H1 (cell line): ENCODE measurements around the gene ADH1C.
"Not testable (repeated sequence)": the region's sequence is repeated elsewhere in the genome, so short reads cannot be mapped to it uniquely, and the experiment has no call there.

ENCODE experiments used
- BRCA1 ChIP-seq: IDR thresholded peaks from 2 replicates; pipeline ENCODE4 v1.6.1; 2012; ENCODE audit warnings: low read depth, low read length, improper control_type of control experiment
- EGR1 ChIP-seq: IDR thresholded peaks from 2 replicates; pipeline ENCODE4 v1.6.1; 2011; ENCODE audit warnings: low read depth, low read length, borderline replicate concordance
- EZH2 ChIP-seq: fragments of 200-600 bp; sonication (generic); IDR thresholded peaks from 2 replicates; pipeline ENCODE4 v1.7.1; 2012; ENCODE audit warnings: low read depth, mild to moderate bottlenecking, moderate library complexity, low read length, inconsistent platforms; ENCODE audit not compliant: severe bottlenecking
- MAFK ChIP-seq: IDR thresholded peaks from 2 replicates; pipeline ENCODE4 v1.6.1; 2012; ENCODE audit warnings: low read depth, mild to moderate bottlenecking, improper control_type of control experiment, low read length
- NRF1 ChIP-seq: IDR thresholded peaks from 2 replicates; pipeline ENCODE4 v1.6.1; 2011; ENCODE audit warnings: mild to moderate bottlenecking, low read depth, low read length, improper control_type of control experiment
- PHF8 ChIP-seq: fragments of 200-600 bp; sonication (generic); conservative IDR thresholded peaks from 2 replicates; pipeline ENCODE4 v1.7.1; 2012; ENCODE audit warnings: low read depth, mild to moderate bottlenecking, inconsistent platforms, low read length, moderate library complexity
- POLR2A ChIP-seq, 2 experiments: IDR thresholded peaks; 1 replicate in 1 of 2; 2 replicates in 1 of 2; pipeline ENCODE4 v1.6.1; 2011; ENCODE audit warnings: low read depth in 2 of 2, low read length in 2 of 2, mild to moderate bottlenecking in 2 of 2; ENCODE audit errors: control extremely low read depth in 1 of 2
- RBBP5 ChIP-seq: IDR thresholded peaks from 2 replicates; pipeline ENCODE4 v1.7.1; 2012; ENCODE audit warnings: low read depth, mild to moderate bottlenecking, inconsistent platforms, low read length, moderate library complexity, borderline replicate concordance
- SP1 ChIP-seq: IDR thresholded peaks from 2 replicates; pipeline ENCODE4 v1.6.1; 2011; ENCODE audit warnings: low read depth, low read length
- TAF1 ChIP-seq: IDR thresholded peaks from 2 replicates; pipeline ENCODE4 v1.6.1; 2011; ENCODE audit warnings: mild to moderate bottlenecking, low read depth, low read length
- TF ChIP-seq, protein P1 (sequence below), 3 experiments: IDR thresholded peaks; 1 replicate in 2 of 3; 2 replicates in 1 of 3; pipeline versions ENCODE4 v1.5.1 to v1.6.1; 2011; ENCODE audit warnings: low read length in 3 of 3, mild to moderate bottlenecking in 3 of 3, inconsistent platforms in 2 of 3, low read depth in 1 of 3, moderate library complexity in 1 of 3; ENCODE audit not compliant: insufficient read depth in 1 of 3; ENCODE audit errors: control extremely low read depth in 1 of 3

DNA sequence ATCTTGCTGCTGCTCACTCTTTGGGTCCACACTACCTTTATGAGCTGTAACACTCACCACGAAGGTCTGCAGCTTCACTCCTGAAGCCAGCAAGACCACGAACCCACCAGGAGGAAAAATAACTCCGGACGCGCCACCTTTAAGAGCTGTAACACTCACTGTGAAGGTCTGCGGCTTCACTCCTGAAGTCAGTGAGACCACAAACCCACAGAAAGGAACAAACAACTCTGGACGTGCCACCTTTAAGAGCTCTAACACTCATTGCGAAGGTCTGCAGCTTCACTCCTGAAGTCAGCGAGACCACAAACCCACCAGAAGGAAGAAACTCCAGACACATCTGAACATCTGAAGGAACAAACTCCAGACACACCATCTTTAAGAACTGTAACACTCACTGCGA, 3.6 kb upstream of the ADH1C start:
- TF ChIP-seq EGR1; PHF8; SP1; EZH2; MAFK; NRF1; POLR2A (IDR thresholded peaks at IDR 0.05; ENCODE audit: control extremely low read depth in 1 of 2, low read depth in 2 of 2, low read length in 2 of 2); BRCA1; RBBP5; TAF1: not testable (repeated sequence)
- TF ChIP-seq, protein P1, sequence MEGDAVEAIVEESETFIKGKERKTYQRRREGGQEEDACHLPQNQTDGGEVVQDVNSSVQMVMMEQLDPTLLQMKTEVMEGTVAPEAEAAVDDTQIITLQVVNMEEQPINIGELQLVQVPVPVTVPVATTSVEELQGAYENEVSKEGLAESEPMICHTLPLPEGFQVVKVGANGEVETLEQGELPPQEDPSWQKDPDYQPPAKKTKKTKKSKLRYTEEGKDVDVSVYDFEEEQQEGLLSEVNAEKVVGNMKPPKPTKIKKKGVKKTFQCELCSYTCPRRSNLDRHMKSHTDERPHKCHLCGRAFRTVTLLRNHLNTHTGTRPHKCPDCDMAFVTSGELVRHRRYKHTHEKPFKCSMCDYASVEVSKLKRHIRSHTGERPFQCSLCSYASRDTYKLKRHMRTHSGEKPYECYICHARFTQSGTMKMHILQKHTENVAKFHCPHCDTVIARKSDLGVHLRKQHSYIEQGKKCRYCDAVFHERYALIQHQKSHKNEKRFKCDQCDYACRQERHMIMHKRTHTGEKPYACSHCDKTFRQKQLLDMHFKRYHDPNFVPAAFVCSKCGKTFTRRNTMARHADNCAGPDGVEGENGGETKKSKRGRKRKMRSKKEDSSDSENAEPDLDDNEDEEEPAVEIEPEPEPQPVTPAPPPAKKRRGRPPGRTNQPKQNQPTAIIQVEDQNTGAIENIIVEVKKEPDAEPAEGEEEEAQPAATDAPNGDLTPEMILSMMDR (IDR thresholded peaks at IDR 0.05; ENCODE audit: control extremely low read depth in 1 of 3, insufficient read depth in 1 of 3, low read depth in 1 of 3, low read length in 3 of 3) = not testable (repeated sequence)
